Vagina (tissue), 2 donors: ENCODE results near the gene RAVER2. TPM values are rescaled to one million over a fixed set of nuclear protein-coding genes. Genes with fewer than 3 reads are reported as not detected.

Experiments used
- DNase-seq, 2 donors: peaks; one replicate each; pipeline ENCODE4 v3.0.0-alpha.2; 2017; ENCODE audit errors: extremely low spot score in 2 of 2
- H3K27ac ChIP-seq: fragments of 200-600 bp; sonication (generic); one replicate; pipeline ENCODE4 v1.5.1; 2019
- H3K27me3 ChIP-seq: fragments of 200-600 bp; sonication (generic); one replicate; pipeline ENCODE4 v1.5.1; 2019
- H3K36me3 ChIP-seq, 2 donors: fragments of 200-600 bp; sonication (generic); one replicate each; pipeline ENCODE4 v1.5.1; 2017 to 2019
- H3K4me1 ChIP-seq: fragments of 200-600 bp; sonication (generic); one replicate; pipeline ENCODE4 v1.5.1; 2019
- H3K4me3 ChIP-seq, 2 donors: fragments of 200-600 bp; sonication (generic); 1 replicate in 1 of 2; 2 replicates in 1 of 2; pipeline ENCODE4 v1.5.1; 2016 to 2019
- H3K9me3 ChIP-seq: fragments of 200-600 bp; sonication (generic); one replicate; pipeline ENCODE4 v1.5.1; 2019
- POLR2A ChIP-seq, 2 donors: fragments of 450-650 bp; IDR thresholded peaks; one replicate each; pipeline ENCODE4 v1.6.1; 2017; ENCODE audit warnings: antibody characterized with exemption in 2 of 2, mild to moderate bottlenecking in 2 of 2, moderate library complexity in 2 of 2
- POLR2AphosphoS5 ChIP-seq, 2 donors: sonication (generic); formaldehyde crosslinking; IDR thresholded peaks; one replicate each; pipeline ENCODE4 v1.9.0; 2017; ENCODE audit warnings: antibody characterized with exemption in 2 of 2, mild to moderate bottlenecking in 2 of 2, low read depth in 1 of 2; ENCODE audit not compliant: insufficient read depth in 1 of 2
- intact Hi-C: fragments of 100-400 bp; cut with DNase I; formaldehyde crosslinking; loops from one replicate; pipeline ENCODE4 v1.15.1; 2023
- total RNA-seq: library from RNA; depleted of rRNA; stranded (reverse); fragments of >200 nt; gene quantifications from one replicate; pipeline ENCODE4 v1.2.3, GENCODE V29; 2016
- TF ChIP-seq, protein P1 (sequence below), 3 experiments: fragments of 450-650 bp in 2 of 3; fragments of 200-600 bp in 1 of 3; sonication (generic) in 1 of 3; IDR thresholded peaks; one replicate each; pipeline ENCODE4 v1.5.1; 2017 to 2019; ENCODE audit warnings: antibody characterized with exemption in 3 of 3, mild to moderate bottlenecking in 2 of 3, moderate library complexity in 2 of 3

The RAVER2 gene
- total RNA-seq, 1 donor from 2014 or later, result 15.0 TPM

DNA sequence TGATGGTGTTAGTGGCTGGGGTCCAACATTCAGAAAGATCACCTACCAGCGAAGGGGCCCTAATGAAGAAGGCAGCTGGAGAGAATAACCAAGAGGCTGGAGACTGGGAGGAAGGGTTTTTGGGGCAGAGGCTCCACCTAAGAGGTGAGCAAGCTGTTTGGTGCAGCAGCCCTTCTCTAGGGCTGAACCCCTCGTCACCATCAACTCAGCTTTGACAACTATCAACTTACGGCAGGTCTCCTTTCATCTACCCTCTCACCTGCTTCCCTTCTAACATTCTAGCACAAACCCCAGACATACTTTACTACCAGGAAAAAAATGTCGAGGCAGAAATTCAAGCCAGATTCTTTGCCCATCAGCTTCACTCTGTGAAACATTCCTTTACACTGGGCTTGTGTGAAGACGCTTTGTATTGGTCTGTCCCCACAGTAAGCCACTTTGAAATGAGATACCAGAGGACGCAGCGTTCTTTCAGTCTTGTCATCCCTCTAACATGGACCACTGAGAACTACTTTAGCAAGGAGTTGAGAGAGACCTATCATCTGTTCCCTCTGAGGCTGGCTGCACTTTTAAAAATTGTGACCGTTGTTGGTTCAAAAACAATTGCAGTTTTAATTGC lies 84.6 kb downstream of the RAVER2 start:
- no peak for TF ChIP-seq POLR2A (IDR thresholded peaks at IDR 0.05)
- TF ChIP-seq POLR2AphosphoS5 (IDR thresholded peaks at IDR 0.05; ENCODE audit: insufficient read depth in 1 of 2, low read depth in 1 of 2), result no peak
- TF ChIP-seq, protein P1, sequence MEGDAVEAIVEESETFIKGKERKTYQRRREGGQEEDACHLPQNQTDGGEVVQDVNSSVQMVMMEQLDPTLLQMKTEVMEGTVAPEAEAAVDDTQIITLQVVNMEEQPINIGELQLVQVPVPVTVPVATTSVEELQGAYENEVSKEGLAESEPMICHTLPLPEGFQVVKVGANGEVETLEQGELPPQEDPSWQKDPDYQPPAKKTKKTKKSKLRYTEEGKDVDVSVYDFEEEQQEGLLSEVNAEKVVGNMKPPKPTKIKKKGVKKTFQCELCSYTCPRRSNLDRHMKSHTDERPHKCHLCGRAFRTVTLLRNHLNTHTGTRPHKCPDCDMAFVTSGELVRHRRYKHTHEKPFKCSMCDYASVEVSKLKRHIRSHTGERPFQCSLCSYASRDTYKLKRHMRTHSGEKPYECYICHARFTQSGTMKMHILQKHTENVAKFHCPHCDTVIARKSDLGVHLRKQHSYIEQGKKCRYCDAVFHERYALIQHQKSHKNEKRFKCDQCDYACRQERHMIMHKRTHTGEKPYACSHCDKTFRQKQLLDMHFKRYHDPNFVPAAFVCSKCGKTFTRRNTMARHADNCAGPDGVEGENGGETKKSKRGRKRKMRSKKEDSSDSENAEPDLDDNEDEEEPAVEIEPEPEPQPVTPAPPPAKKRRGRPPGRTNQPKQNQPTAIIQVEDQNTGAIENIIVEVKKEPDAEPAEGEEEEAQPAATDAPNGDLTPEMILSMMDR (IDR thresholded peaks at IDR 0.05), result no peak
- intact Hi-C loops, result loop anchor here (10.0 kb wide), 1 partner anchor 145 kb away; no protein-coding TSS in a partner anchor
- no peaks in the 10 kb centered on the region for H3K27me3 ChIP-seq
- H3K9me3 ChIP-seq, result no peaks in the 10 kb centered on the region
- peaks cover 0 to 19% of the 10 kb centered on the region in 2 donors for H3K36me3 ChIP-seq
- H3K4me3 ChIP-seq, result no peak overlapping the region
- no peaks in the 10 kb centered on the region for H3K4me1 ChIP-seq
- DNase-seq, result no peak
- H3K27ac ChIP-seq, result no peak overlapping the region

- intact Hi-C loops, result no loop called here
Measured at GRCh38 chr1:64830030-64830651, 85.3 kb downstream of the RAVER2 start.

DNA sequence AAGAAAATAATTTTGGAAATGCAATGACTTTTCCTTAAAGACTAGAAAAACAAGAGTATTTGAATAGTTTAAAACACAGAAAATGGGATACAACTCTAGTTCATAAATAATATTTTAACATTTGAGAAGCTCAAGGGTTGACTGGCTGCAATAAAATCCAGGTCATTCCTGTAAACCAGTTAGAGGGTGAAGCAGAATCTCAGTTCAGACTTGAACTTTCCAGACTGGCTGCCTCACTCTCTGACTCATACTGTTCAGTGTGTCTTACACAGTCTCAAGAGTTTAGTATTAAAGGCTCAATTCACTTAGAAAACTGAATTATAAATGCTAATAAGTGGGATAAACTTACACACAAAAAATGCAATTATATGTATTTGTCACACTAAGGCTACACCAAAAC lies 89.9 kb downstream of the RAVER2 start:
- no peaks in the 10 kb centered on the region for H3K9me3 ChIP-seq
- no peaks in the 10 kb centered on the region for H3K4me1 ChIP-seq
- no peak for TF ChIP-seq POLR2AphosphoS5 (IDR thresholded peaks at IDR 0.05; ENCODE audit: insufficient read depth in 1 of 2, low read depth in 1 of 2)
- TF ChIP-seq, protein P1 (IDR thresholded peaks at IDR 0.05), result no peak
- no peak for TF ChIP-seq POLR2A (IDR thresholded peaks at IDR 0.05)
- no peak overlapping the region for H3K4me3 ChIP-seq
- intact Hi-C loops, result no loop called here
- no peaks in the 10 kb centered on the region for H3K27me3 ChIP-seq
- no peak for DNase-seq
- peaks cover 0 to 60% of the 10 kb centered on the region in 2 donors for H3K36me3 ChIP-seq
- H3K27ac ChIP-seq, result no peak overlapping the region

More at GRCh38 chr1:64830030-64830651, 85.3 kb downstream of the RAVER2 start:
- Histone ChIP-seq H3K9me3 (no peaks in the 10 kb centered on the region), H3K36me3 (peaks cover 0 to 22% of the 10 kb centered on the region in 2 donors), H3K27me3 (no peaks in the 10 kb centered on the region), H3K4me3 (no peak overlapping the region), H3K27ac (no peak overlapping the region), H3K4me1 (no peaks in the 10 kb centered on the region)
- DNase-seq, result no peak
- TF ChIP-seq, protein P1 (IDR thresholded peaks at IDR 0.05), result no peak
- no peak for TF ChIP-seq POLR2A (IDR thresholded peaks at IDR 0.05)
- TF ChIP-seq POLR2AphosphoS5 (IDR thresholded peaks at IDR 0.05; ENCODE audit: insufficient read depth in 1 of 2, low read depth in 1 of 2), result no peak

GRCh38 chr1:64836802-64837201 lies 91.9 kb downstream of the RAVER2 start:
- Histone ChIP-seq H3K27ac (no peak overlapping the region), H3K36me3 (peaks cover 0 to 80% of the 10 kb centered on the region in 2 donors), H3K27me3 (no peaks in the 10 kb centered on the region), H3K9me3 (no peaks in the 10 kb centered on the region), H3K4me1 (no peaks in the 10 kb centered on the region), H3K4me3 (no peak overlapping the region)
- peak in 1 of 2 donors; percentile 22 for DNase-seq
- intact Hi-C loops, result no loop called here
- TF ChIP-seq POLR2AphosphoS5 (IDR thresholded peaks at IDR 0.05; ENCODE audit: insufficient read depth in 1 of 2, low read depth in 1 of 2) (no peak), POLR2A (IDR thresholded peaks at IDR 0.05) (no peak)
- TF ChIP-seq, protein P1 (IDR thresholded peaks at IDR 0.05), result no peak

DNA sequence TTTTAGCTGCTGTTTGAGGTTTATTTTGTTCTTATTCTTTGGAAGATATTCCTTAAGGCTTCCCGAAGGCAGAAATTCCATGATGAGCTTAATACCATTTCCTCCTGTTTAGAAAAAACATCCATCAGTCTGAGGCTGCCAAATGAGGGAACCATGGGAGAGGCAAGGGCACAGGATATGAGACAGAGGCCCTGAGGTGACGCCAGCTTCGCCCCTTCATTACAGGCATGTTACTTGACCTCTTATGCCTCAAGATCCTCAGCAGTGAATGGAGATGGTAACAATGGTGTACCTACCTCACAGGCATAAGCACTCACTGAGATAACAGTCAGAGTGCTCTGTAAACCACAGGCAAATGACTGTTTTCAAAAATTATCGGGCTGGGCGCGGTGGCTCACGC lies 93.6 kb downstream of the RAVER2 start:
- TF ChIP-seq POLR2A (IDR thresholded peaks at IDR 0.05) (no peak), POLR2AphosphoS5 (IDR thresholded peaks at IDR 0.05; ENCODE audit: insufficient read depth in 1 of 2, low read depth in 1 of 2) (no peak)
- TF ChIP-seq, protein P1 (IDR thresholded peaks at IDR 0.05), result no peak
- intact Hi-C loops, result no loop called here
- peak in 1 of 2 donors; percentile 52 for DNase-seq
- Histone ChIP-seq H3K4me1 (no peaks in the 10 kb centered on the region), H3K36me3 (peaks cover 0 to 78% of the 10 kb centered on the region in 2 donors), H3K9me3 (no peaks in the 10 kb centered on the region), H3K27me3 (no peaks in the 10 kb centered on the region), H3K4me3 (no peak overlapping the region), H3K27ac (no peak overlapping the region)
